ENCODE data around the gene SMPDL3B. TPM values are rescaled to one million over a fixed set of nuclear protein-coding genes. Genes with fewer than 3 reads are reported as not detected.
"Not testable (repeated sequence)": the region's sequence is repeated elsewhere in the genome, so short reads cannot be mapped to it uniquely, and the experiment has no call there.

SMPDL3B gene
- total RNA-seq, 1 donor from 2014 or later, result 0.27 TPM

DNA sequence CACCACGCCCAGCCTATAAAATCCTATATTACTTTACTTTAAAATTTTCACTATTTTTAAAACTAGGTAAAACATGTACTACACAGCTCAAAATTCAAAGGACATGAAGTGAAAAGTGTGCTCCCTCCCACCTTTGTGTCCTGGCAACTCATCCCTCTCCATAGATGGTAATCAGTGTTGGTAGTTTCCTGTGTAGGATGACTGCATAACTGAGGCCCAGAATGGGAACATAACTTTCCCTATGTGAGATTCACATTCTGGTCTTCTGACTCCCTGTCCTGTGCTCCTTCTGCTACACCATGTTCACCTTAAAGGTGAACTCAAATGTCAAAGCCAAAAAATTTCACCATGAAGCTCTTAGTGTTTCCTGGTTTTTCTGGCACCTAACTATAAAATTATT lies 64.3 kb downstream of the SMPDL3B start:
- DNase-seq (ENCODE audit: low spot score) (no peak), ATAC-seq (no peak)
- intact Hi-C loops (cut with DNase I), result no loop called here

DNA sequence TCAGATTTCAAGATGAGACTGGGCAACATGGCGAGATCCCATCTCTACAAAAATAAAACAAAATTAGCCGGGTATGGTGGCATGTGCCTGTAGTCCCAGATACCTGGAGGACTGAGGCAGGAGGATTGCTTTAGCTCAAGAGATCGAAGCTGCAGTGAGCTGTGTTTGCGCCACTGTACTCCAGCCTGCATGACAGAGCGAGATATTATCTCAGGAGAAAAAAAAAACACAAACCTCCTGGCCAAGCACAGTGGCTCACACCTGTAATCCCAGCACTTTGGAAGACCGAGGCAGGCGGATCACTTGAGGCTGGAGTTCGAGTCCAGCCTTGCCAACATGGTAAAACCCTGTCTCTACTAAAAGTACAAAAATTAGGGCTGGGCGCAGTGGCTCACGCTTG lies 67.8 kb downstream of the SMPDL3B start:
- ATAC-seq (no peak), DNase-seq (ENCODE audit: low spot score) (no peak)
- intact Hi-C loops (cut with DNase I), result no loop called here

DNA sequence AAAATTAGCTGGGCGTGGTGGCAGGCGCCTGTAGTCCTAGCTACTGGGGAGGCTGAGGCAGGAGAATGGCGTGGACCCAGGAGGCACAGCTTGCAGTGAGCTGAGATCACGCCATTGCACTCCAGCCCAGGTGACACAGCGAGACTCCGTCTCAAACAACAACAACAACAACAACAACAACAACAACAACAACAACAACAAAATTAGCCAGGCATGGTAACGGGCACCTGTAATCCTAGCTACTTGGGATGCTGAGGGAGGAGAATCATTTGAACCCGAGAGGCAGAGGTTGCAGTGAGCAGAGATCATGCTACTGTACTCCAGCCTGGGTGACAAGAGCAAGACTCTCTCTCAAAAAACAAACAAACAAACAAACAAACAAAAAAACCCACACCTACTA lies 68.3 kb downstream of the SMPDL3B start:
- DNase-seq (ENCODE audit: low spot score); ATAC-seq; intact Hi-C loops (cut with DNase I): not testable (repeated sequence)

Other genes with a start within 250 kb of the SMPDL3B start
- 18.3 TPM for gene FAM76A, start 209.0 kb upstream of the SMPDL3B start, total RNA-seq
- gene STX12, start 161.8 kb upstream of the SMPDL3B start, total RNA-seq, result 72.2 TPM
- 32.5 TPM for gene PPP1R8, start 104.2 kb upstream of the SMPDL3B start, total RNA-seq
- 25.7 TPM for gene THEMIS2, start 62.5 kb upstream of the SMPDL3B start, total RNA-seq
- gene RPA2, start 20.4 kb upstream of the SMPDL3B start, total RNA-seq, result 19.8 TPM
- 5.0 TPM for gene XKR8, start 25.0 kb downstream of the SMPDL3B start, total RNA-seq
- 20.1 TPM for gene EYA3, start 153.6 kb downstream of the SMPDL3B start, total RNA-seq
- 7.0 TPM for gene PTAFR, start 241.7 kb downstream of the SMPDL3B start, total RNA-seq

Data from sciatic nerve (tissue), 2 donors.